Effector CD4-positive, alpha-beta T cell (primary cell): ENCODE data around the gene MYH4.

ENCODE experiments used
- DNase-seq: peaks from one replicate; pipeline ENCODE4 v3.0.0-alpha.2; 2020

MYH4 gene

GRCh38 chr17:10421211-10421610 lies 48.1 kb downstream of the MYH4 start:
- no peak for DNase-seq

GRCh38 chr17:10420811-10421210 lies 48.5 kb downstream of the MYH4 start:
- no peak for DNase-seq

GRCh38 chr17:10417431-10417830 lies 51.9 kb downstream of the MYH4 start:
- DNase-seq, result no peak

GRCh38 chr17:10415161-10415560 lies 54.2 kb downstream of the MYH4 start:
- DNase-seq, result no peak

GRCh38 chr17:10403589-10403988 lies 65.8 kb downstream of the MYH4 start:
- no peak for DNase-seq

- DNase-seq, result no peak
Observed at GRCh38 chr17:10398352-10398751, 71.0 kb downstream of the MYH4 start.

- no peak for DNase-seq
Observed at GRCh38 chr17:10396524-10397163, 72.7 kb downstream of the MYH4 start.

GRCh38 chr17:10394201-10394887 lies 75.0 kb downstream of the MYH4 start:
- DNase-seq, result no peak
